COR-L47 (cell line): Measurements from ENCODE around the gene ZNF697.
"Not testable (repeated sequence)": the region's sequence is repeated elsewhere in the genome, so short reads cannot be mapped to it uniquely, and the experiment has no call there.

Experiments used
- DNase-seq: peaks from one replicate; lab custom pipeline; 2025; lab: John Stamatoyannopoulos, UW

ZNF697 gene

DNA sequence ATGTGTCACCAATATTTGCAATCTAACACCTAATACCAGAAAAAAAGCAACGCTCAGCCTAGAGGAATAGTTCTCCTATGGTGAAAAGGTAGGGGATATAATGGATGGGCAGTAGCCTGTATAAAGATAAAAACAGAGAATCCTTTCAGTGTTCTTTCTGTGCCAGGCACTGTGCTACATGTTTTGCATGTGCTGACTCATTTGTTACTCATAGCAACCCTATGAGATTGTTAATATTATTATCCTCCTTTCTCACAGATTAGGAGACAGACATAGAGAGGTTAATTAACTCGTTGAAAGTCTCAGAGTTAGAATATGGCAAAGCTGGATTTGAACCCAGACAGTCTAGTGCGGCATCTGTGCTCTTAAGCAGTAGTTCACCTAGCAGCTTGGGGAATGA is 45.3 kb downstream of the ZNF697 start:
- DNase-seq = not testable (repeated sequence)

DNA sequence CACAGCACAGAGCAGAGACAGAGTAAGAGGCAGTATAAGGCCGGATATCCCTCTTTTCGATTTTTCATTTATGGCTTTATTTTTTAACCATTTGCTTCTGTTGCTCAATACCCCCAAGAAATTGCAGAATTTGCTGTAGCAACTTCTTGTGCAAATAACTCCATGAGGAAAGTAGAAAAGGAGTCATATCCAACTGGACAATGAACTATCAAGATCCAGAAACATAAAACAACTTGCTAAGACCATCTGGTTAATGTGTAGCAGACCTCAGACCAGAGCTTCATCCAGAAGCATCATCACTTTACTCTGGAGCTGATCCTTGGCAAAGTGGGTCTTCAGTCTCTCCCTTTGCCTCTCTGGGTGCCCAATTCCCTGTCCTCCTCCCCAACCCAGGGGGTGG is 45.9 kb downstream of the ZNF697 start:
- DNase-seq = no peak

DNA sequence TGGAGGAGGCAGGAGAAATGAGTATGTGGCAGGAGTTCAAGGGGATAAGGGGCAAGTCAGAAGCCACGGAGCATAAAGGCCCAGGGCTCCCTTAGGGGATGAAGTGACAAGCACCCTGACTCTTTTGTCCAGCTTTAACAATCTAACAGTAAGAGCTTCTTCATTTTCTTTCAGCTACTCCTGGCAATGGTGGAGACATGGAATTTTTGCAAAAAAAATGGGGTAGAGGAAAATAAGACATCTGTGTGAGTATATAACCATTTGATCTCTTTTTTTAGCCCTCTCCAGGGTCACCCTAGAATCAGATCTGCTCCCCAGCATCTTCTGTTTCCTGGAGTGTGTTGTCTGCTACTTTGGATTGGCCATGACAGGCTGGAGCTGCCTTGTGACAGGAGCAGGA is 47.1 kb downstream of the ZNF697 start:
- no peak for DNase-seq

DNA sequence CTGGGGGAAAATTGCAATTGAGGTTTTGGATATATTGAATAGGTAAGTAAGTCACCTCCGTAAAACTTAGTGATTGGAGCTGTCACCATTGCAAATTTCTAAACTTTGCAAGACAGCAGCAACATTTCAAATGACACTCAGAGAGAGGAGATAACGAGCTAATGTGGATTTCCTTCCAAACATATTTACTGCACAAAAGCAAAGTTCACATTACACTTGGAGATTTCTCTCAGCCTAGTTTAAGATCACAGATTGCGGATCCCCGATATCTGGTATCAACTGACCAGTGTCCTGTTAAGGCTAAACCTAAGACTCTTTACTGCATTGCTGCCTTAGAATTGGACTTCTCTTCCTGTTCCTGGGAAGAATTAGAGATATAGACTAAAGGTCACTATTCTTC is 47.5 kb downstream of the ZNF697 start:
- DNase-seq = no peak

DNA sequence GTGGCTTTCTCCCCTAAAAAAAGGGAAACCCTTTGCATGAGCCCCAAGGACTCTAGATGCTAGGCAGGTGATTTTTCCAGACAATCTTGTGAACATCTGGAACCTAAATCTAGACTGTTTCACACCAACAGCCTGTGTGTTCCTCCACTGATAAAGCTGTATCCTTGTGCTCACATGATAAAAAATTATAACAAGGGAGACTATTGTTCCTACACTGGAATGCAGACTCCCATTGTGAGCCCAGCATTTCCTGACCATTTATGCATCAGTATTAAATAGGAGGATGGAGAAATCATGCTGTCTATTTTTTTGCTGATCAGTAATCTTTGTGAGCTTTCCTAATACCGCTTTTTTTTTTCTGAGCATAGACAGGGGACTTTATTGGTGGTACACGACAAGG is 52.5 kb downstream of the ZNF697 start:
- DNase-seq = no peak

DNA sequence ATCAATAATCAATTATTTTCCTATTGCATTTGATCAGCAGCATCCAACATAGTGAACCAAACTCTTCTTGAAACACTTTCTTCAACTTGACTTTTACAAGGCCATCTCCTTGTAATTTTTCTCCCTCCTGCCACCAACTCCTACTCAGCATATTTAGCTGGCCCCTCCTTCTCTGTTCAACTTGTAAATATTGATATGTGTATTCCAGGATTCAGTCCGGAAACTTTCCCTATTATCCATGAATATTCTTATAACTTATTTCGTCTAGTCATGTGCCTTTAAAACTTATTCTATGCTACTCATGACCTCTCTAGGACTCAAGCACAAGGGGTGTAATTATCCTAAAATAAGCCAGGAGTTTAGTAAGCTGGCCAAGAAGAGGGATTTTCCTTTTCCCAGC is 52.9 kb downstream of the ZNF697 start:
- DNase-seq = no peak

DNA sequence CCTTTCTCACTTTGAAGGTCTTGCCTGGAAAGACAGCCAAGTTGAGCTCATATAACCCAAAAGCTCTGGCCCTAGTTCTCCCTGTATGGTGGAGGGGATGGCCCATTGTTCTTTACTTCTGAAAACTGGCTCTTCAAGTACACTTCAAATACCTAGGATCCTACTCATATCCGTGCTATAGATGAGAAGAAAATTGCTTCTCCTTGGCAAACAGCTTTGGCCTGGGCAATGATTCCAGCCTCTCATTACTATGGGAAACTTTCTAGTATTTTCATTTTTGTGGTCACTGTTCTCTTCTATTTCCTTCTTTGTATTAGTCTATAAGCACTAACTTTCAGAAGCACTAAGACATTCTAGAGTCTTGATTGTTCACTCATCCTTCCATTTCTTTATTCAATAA is 53.7 kb downstream of the ZNF697 start:
- DNase-seq = no peak

DNA sequence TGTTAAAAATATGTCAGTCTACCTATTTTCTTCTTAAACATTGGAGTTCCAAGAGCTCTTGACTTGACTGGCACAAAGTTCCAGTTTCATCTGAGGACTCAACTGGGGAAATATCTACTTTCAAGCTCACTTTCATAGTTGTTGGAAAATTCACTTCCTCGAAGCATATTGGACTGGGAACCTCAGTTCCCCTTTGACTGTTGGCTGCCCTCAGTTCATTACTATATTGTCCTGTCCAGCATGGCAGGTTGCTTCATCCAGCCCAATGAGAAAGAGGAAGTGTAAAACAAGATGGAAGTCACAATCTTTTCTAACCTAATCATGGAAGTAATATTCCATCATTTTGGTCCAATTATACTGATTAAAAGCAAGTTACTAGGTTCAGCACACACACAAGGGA is 54.3 kb downstream of the ZNF697 start:
- no peak for DNase-seq

DNA sequence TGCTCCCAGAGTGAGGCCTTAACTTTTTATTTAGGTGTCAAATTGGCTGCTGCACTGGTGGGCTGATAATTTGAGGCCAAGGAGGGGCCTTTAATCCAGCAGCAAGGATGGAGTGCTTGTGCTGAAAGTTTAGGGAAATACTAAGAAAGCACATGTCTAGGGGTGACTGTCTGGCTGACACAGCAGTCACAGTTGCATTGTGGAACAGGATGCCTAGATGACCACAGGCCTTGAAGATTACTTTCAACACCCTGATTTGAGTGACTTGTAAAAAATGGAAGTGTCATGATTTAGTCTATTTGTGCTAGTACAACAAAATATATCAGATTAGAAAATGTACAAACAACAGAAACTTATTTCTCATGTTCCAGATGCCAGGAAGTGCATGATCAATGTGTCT is 57.7 kb downstream of the ZNF697 start:
- no peak for DNase-seq

DNA sequence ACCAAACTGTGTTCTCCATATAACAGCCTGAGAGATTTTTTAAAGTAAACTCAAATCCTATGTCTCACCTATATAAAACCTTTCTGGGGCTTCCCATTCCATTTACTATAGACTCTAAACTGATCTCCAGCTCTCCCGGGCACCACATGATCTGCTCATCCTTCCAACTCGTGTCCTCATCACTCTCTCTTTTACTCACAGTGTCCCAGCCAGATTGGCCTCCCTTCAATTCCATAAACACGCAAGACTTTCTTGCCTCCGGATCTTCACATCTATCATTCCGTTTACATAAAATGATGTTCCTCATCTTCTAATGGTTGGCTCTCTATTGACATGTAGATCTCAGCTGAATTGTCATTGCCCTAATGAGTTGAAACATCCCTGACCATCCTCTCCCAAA is 59.4 kb downstream of the ZNF697 start:
- no peak for DNase-seq

DNA sequence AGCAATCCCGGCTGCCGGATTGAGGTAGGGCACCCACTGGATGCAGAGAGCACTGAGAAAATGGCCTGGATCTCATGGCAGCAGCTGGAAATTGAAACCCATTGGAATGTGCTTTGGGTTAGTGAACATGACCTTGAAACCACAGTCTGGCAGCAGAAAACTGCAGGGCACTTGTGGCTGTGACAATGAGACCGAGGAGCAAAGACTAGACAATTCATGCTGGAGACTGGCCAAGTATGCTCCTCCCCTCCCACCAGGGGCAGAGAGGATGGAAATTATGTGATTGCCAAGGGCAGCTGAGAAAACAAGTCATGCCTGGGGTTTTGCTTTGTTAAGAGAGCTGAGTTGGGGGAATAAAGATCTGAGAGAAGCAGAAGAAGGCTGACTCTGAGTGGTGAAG is 60.7 kb downstream of the ZNF697 start:
- peak; percentile 91 for DNase-seq

DNA sequence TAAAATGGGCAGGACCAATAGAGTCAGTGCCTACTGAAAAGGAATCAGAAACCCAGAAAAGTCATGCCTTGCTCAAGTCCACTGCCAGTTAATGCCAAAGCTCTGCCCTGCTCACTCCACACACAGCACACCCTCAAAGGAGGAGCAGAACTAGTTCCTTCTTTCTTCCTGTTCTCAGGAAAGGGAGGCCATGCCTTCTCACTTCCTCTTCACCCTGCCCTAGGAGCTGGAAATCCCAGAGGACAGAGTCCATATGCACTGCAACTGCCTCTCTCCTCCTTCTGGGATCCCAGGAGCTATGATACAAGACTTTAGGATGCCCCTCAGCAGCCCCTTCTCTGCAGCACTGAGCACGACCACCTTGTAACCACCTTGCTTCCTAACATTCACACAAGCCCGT is 62.3 kb downstream of the ZNF697 start:
- not testable (repeated sequence) for DNase-seq

DNA sequence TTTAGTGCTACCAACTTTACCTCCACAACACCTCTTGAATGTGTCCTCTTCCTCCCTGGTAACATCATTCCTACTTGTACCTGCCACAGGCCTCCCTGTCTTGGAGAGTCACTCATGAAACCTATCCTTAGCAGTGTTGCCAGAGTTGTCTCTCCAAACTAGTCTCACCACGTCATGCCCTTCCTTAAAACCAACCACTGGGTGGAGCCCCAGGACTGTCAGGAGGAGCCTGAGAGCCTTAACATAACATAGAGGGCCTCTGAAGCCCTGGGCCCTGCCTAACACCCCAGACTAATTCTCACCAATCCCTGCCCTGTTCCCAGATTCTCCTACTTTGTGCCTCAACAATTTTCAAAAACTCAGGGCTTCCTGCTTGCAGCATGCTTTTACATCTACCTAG is 65.3 kb downstream of the ZNF697 start:
- peak; percentile 68 for DNase-seq

DNA sequence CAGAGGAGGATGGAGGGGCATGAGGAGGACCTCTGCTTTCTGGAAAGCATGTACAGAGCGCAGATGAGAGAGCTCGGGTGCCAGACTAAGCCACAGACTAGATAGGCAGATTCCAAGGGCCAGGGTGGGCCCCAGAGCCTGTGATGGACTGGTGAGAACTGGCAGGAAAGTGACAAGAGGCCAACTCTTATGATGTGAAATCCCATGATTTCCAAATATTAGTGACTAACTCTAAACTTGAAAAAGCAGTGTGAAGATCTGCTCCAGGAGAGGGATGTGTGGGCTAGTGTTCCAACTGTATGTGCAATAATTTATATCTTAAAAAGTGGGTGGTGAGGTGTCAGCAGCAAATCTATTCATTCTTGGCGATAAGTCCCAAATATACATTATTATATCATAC is 67.0 kb downstream of the ZNF697 start:
- DNase-seq = not testable (repeated sequence)

DNA sequence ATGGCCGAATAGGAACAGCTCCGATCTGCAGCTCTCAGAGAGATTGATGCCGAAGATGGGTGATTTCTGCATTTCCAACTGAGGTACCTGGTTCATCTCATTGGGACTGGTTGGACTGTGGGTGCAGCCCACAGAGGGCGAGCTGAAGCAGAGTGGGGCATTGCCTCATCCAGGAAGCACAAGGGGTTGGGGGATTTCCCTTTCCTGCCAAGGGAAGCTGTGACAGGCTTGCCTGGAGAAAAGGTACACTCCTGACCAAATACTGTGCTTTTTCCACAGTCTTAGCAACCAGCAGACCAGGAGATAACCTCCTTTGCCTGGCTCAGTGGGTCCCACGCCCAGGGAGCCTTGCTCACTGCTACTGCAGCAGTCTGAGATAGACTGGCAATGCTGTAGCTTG is 74.2 kb downstream of the ZNF697 start:
- no peak for DNase-seq

DNA sequence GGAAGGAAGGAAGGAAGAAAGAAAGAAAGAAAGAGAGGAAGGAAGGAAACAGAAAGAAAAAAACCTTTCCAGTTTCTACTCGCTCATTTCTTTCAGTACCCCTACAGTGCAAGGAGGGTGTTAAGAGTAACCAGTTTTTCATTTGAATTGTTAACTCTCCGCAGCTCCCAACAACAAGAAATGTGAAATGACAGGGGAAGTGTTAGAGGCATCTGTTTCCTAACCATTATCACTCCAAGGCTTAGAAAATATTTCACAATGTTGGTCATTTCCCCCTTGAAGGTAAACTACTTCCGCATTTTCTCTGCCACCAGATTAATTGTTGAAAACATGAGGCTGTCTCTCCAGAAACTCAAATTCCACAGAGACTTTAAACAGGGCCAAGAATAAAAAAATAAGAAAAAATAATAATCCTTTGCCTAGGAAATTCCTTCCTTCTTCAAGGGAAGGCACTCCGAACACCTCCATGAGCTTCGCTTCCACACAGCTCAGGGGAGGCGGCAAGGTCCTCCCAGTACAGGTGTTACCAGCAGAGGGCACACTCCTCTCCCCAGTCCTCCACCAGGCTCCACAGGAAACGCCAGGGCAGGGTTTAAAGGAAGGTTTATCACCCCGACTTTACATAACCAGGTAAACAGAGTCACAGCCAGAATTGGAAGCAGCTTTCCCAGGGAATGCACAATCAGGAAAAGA is 78.0 kb downstream of the ZNF697 start:
- not testable (repeated sequence) for DNase-seq
